A549 (cell line): ENCODE results near the gene TEP1. TPM values are rescaled to one million over a fixed set of nuclear protein-coding genes. Genes with fewer than 3 reads are reported as not detected.

Source experiments
- ATAC-seq, 2 experiments: fragments of 200-7000 bp in 1 of 2; fragments of >200 bp in 1 of 2; cut with Nextera tagmentation in 1 of 2; cut with Tn5 transposase in 1 of 2; 3 replicates each; pipeline versions ENCODE4 v1.8.0 to v1.9.1; 2018 to 2020; ENCODE audit warnings: mild to moderate bottlenecking in 1 of 2, moderate library complexity in 1 of 2
- CTCF ChIA-PET: fragments of 300-600 bp; sonication (Branson Sonifier 250); formaldehyde crosslinking; extraction: SDS; loops from one replicate; lab custom pipeline; 2021; ENCODE audit warnings: antibody characterized with exemption, inconsistent platforms; lab: Yijun Ruan, JAX
- POLR2A ChIA-PET: fragments of 350-600 bp; formaldehyde crosslinking; extraction: SDS; loops from one replicate; lab custom pipeline; 2021; ENCODE audit warnings: antibody characterized with exemption, inconsistent platforms; lab: Yijun Ruan, JAX
- DNase-seq, 2 experiments: peaks; one replicate each; pipeline versions ENCODE4 v3.0.0 to v3.0.0-alpha.2; 2011 to 2016; ENCODE audit warnings: low read depth in 1 of 2, low spot score in 1 of 2
- FAIRE-seq: peaks from 2 replicates; lab custom pipeline; 2011; peaks lifted over from hg19 to GRCh38; lab: Jason Lieb, UNC
- H3K27ac ChIP-seq, 2 experiments: fragments of >200 bp; sonication (Bioruptor Twin); formaldehyde crosslinking; 3 replicates each; pipeline ENCODE4 v1.5.1; 2016 to 2017
- H3K4me1 ChIP-seq: fragments of >200 bp; sonication (Bioruptor Twin); formaldehyde crosslinking; 3 replicates; pipeline ENCODE4 v1.6.1; 2016
- H3K4me2 ChIP-seq: fragments of >200 bp; sonication (Bioruptor Twin); formaldehyde crosslinking; 3 replicates; pipeline ENCODE4 v1.6.1; 2016
- H3K4me3 ChIP-seq: fragments of >200 bp; sonication (Bioruptor Twin); formaldehyde crosslinking; 3 replicates; pipeline ENCODE4 v1.5.1; 2016
- H3K9me3 ChIP-seq: fragments of >200 bp; sonication (Bioruptor Twin); formaldehyde crosslinking; 3 replicates; pipeline ENCODE4 v1.6.1; 2016
- CBX8 ChIP-seq: fragments of 200-600 bp; sonication (generic); IDR thresholded peaks from 2 replicates; pipeline ENCODE4 v1.6.1; 2016
- CTCF ChIP-seq: fragments of >200 bp; sonication (Bioruptor Twin); formaldehyde crosslinking; IDR thresholded peaks from 3 replicates; pipeline ENCODE4 v1.5.1; 2016
- E2F6 ChIP-seq: IDR thresholded peaks from 2 replicates; pipeline ENCODE4 v1.6.1; 2012; ENCODE audit warnings: low read depth, borderline replicate concordance
- ELK1 ChIP-seq: fragments of 150-350 bp; IDR thresholded peaks from 2 replicates; pipeline ENCODE4 v1.6.1; 2014; ENCODE audit warnings: low read depth, mild to moderate bottlenecking, low read length
- FOSB ChIP-seq: fragments of 250-450 bp; sonication (Bioruptor Pico); IDR thresholded peaks from 2 replicates; pipeline ENCODE4 v1.5.0; 2020; ENCODE audit warnings: mild to moderate bottlenecking, moderate library complexity
- FOSL2 ChIP-seq, 2 experiments: fragments of 450-650 bp in 1 of 2; fragments of >200 bp in 1 of 2; sonication (Bioruptor Twin) in 1 of 2; formaldehyde crosslinking; IDR thresholded peaks; 2 replicates each; pipeline versions ENCODE4 v1.5.0 to v1.6.1; 2016 to 2020; ENCODE audit warnings: mild to moderate bottlenecking in 1 of 2, moderate library complexity in 1 of 2
- HDAC2 ChIP-seq: fragments of 200-600 bp; sonication (generic); IDR thresholded peaks from 2 replicates; pipeline ENCODE4 v1.6.1; 2016
- HES2 ChIP-seq: fragments of >200 bp; sonication (Bioruptor Twin); formaldehyde crosslinking; IDR thresholded peaks from 2 replicates; pipeline ENCODE4 v1.6.1; 2016
- HMGXB4 ChIP-seq: fragments of 250-450 bp; sonication (Bioruptor Pico); IDR thresholded peaks from 2 replicates; pipeline ENCODE4 v1.5.0; 2021; ENCODE audit warnings: mild to moderate bottlenecking, moderate library complexity, borderline replicate concordance
- HOXA7 ChIP-seq: fragments of 250-450 bp; sonication (Bioruptor Pico); IDR thresholded peaks from 2 replicates; pipeline ENCODE4 v1.5.0; 2020; ENCODE audit warnings: mild to moderate bottlenecking, moderate library complexity
- JUN ChIP-seq, 2 experiments: fragments of >200 bp; sonication (Bioruptor Twin); formaldehyde crosslinking; IDR thresholded peaks; 2 replicates in 1 of 2; 3 replicates in 1 of 2; pipeline ENCODE4 v1.6.1; 2016 to 2017
- KDM1A ChIP-seq: fragments of 200-600 bp; sonication (generic); IDR thresholded peaks from 2 replicates; pipeline ENCODE4 v1.6.1; 2016; ENCODE audit warnings: low read depth, mild to moderate bottlenecking
- MAFK ChIP-seq: fragments of 450-650 bp; IDR thresholded peaks from 2 replicates; pipeline ENCODE4 v1.6.1; 2014; ENCODE audit not compliant: partially characterized antibody
- MYC ChIP-seq: IDR thresholded peaks from 2 replicates; pipeline ENCODE4 v1.6.1; 2012; ENCODE audit warnings: mild to moderate bottlenecking, inconsistent platforms, low read length, improper control_type of control experiment, borderline replicate concordance
- NFE2L2 ChIP-seq: fragments of 150-350 bp; conservative IDR thresholded peaks from 2 replicates; pipeline ENCODE4 v1.6.1; 2014; ENCODE audit warnings: low read length
- NPAS2 ChIP-seq: fragments of 250-450 bp; sonication (Bioruptor Pico); IDR thresholded peaks from 2 replicates; pipeline ENCODE4 v1.8.0; 2022; ENCODE audit warnings: mild to moderate bottlenecking, moderate library complexity, borderline replicate concordance
- PBX3 ChIP-seq: IDR thresholded peaks from 2 replicates; pipeline ENCODE4 v1.6.1; 2012
- POLR2A ChIP-seq: IDR thresholded peaks from 2 replicates; pipeline ENCODE4 v1.6.1; 2012; ENCODE audit warnings: mild to moderate bottlenecking, low read length
- RARB ChIP-seq: fragments of 250-450 bp; sonication (Bioruptor Pico); IDR thresholded peaks from 2 replicates; pipeline ENCODE4 v1.8.0; 2021; ENCODE audit warnings: mild to moderate bottlenecking, moderate library complexity
- RCOR1 ChIP-seq: fragments of 150-350 bp; IDR thresholded peaks from 2 replicates; pipeline ENCODE4 v1.6.1; 2014; ENCODE audit warnings: antibody characterized with exemption, low read length, low read depth
- SREBF2 ChIP-seq: fragments of 450-650 bp; IDR thresholded peaks from 2 replicates; pipeline ENCODE4 v1.6.1; 2014; ENCODE audit warnings: mild to moderate bottlenecking, moderate library complexity
- ZC3H11A ChIP-seq: fragments of 450-650 bp; IDR thresholded peaks from 2 replicates; pipeline ENCODE4 v1.6.1; 2014; ENCODE audit warnings: antibody characterized with exemption, mild to moderate bottlenecking
- WGBS: methylation state at CpG from one replicate; pipeline ENCODE4 v1.1.6; 2017; ENCODE audit errors: missing lambda C conversion rate; 5-methylcytosine and 5-hydroxymethylcytosine counted together
- polyA plus RNA-seq, 4 experiments: library from polyadenylated mRNA; depleted of rRNA in 3 of 4; stranded (reverse); fragments of >200 nt; fragmentation: RNase III in 1 of 4; extraction: RNeasy Plus Mini Kit Qiagen cat#74134 plus additional on column Dnase treatment in 1 of 4; gene quantifications; 2 replicates in 3 of 4; 3 replicates in 1 of 4; pipeline ENCODE4 v1.2.3, GENCODE V29; 2011 to 2017

Gene TEP1
- polyA plus RNA-seq, 2 of the 4 experiments (the other 2 are of a cell fraction): 6.8 to 17.5 TPM

- H3K27ac ChIP-seq: no peak overlapping the region
- no peak for TF ChIP-seq HDAC2
- TF ChIP-seq CTCF: no peak
- no peak for TF ChIP-seq MYC
- TF ChIP-seq HOXA7: no peak
- no peak for TF ChIP-seq MAFK
- TF ChIP-seq SREBF2: no peak
- no peak for TF ChIP-seq HES2
- TF ChIP-seq JUN (IDR thresholded peaks at IDR 0.05): no peak
- no peak for TF ChIP-seq NFE2L2
- no peak for TF ChIP-seq ZC3H11A
- no peak for TF ChIP-seq FOSL2 (IDR thresholded peaks at IDR 0.05)
- no peak for TF ChIP-seq FOSL2 (CRISPR knock-in tag; IDR thresholded peaks at IDR 0.05)
- TF ChIP-seq PBX3: no peak
- H3K4me3 ChIP-seq: no peak overlapping the region
- ChIA-PET POLR2A (no interaction called here), CTCF (no interaction called here)
- H3K9me3 ChIP-seq: no peaks in the 10 kb centered on the region
- FAIRE-seq (no peak), ATAC-seq (no peak), DNase-seq (no peak)
- WGBS: 95% methylated on average over 13 of the region's 17 CpGs
- no peaks in the 10 kb centered on the region for H3K4me1 ChIP-seq
- H3K4me2 ChIP-seq: no peak overlapping the region
Observed at GRCh38 chr14:20386276-20386855, 26.9 kb downstream of the TEP1 start.

GRCh38 chr14:20384886-20385285, 28.4 kb downstream of the TEP1 start:
- ChIA-PET CTCF (interaction anchor here (0.6 to 1.5 kb wide), 6 partner anchors 9 to 58 kb away, joined by 4 to 6 read pairs (median 4); no protein-coding TSS in a partner anchor), POLR2A (no interaction called here)
- Histone ChIP-seq H3K4me3 (no peak overlapping the region), H3K9me3 (no peaks in the 10 kb centered on the region), H3K4me1 (no peaks in the 10 kb centered on the region), H3K27ac (no peak overlapping the region), H3K4me2 (no peak overlapping the region)
- FAIRE-seq (no peak), ATAC-seq (no peak), DNase-seq (no peak)
- WGBS: 96% methylated on average over 5 of the region's 5 CpGs
- no peak for TF ChIP-seq KDM1A

- ChIA-PET POLR2A (no interaction called here), CTCF (interaction anchor here (1.0 to 1.5 kb wide), 4 partner anchors 9 to 57 kb away, joined by 4 to 6 read pairs (median 4); no protein-coding TSS in a partner anchor)
- Histone ChIP-seq H3K9me3 (no peaks in the 10 kb centered on the region), H3K4me3 (no peak overlapping the region), H3K4me2 (no peak overlapping the region), H3K27ac (no peak overlapping the region), H3K4me1 (no peaks in the 10 kb centered on the region)
- no peak for DNase-seq
- WGBS: 93% methylated on average over 7 of the region's 7 CpGs
- no peak for FAIRE-seq
- no peak for ATAC-seq
- TF ChIP-seq FOSB: no peak
- TF ChIP-seq HOXA7: no peak
- TF ChIP-seq POLR2A: no peak
- TF ChIP-seq ZC3H11A: no peak
- TF ChIP-seq, all 56 proteins: peak for 0
Observed at GRCh38 chr14:20384321-20384720, 29.0 kb downstream of the TEP1 start.

- Histone ChIP-seq H3K4me1 (no peaks in the 10 kb centered on the region), H3K27ac (no peak overlapping the region), H3K4me2 (no peak overlapping the region), H3K9me3 (no peaks in the 10 kb centered on the region), H3K4me3 (no peak overlapping the region)
- TF ChIP-seq ELK1: no peak
- TF ChIP-seq CBX8: no peak
- TF ChIP-seq RARB: no peak
- no peak for TF ChIP-seq E2F6
- no peak for TF ChIP-seq FOSB
- no peak for TF ChIP-seq HMGXB4
- no peak for TF ChIP-seq NPAS2 (CRISPR knock-in tag)
- TF ChIP-seq RCOR1: no peak
- no peak for ATAC-seq
- ChIA-PET POLR2A (interaction anchor here (1.3 kb wide), 1 partner anchor 41 kb away, joined by 4 read pairs; the partner anchor contains the start of gene PARP2), CTCF (interaction anchor here (0.6 to 1.5 kb wide), 3 partner anchors 15 to 42 kb away, joined by 3 to 4 read pairs (median 3); no protein-coding TSS in a partner anchor)
- no peak for FAIRE-seq
- WGBS: 91% methylated on average over 5 of the region's 5 CpGs
- no peak for DNase-seq
Observed at GRCh38 chr14:20383636-20384035, 29.7 kb downstream of the TEP1 start.
